Measurements from ENCODE around the gene PTGES3.

PTGES3 gene

GRCh38 chr12:56644654-56645053 lies 43.4 kb downstream of the PTGES3 start:
- Histone ChIP-seq H3K27ac (ENCODE audit: low read depth, low read length) (no peak overlapping the region), H2BK5ac (ENCODE audit: low read depth, low read length, poor library complexity) (no peak overlapping the region), H3K4ac (ENCODE audit: low read depth, low read length) (peak overlapping the region; percentile 99), H3K14ac (ENCODE audit: low read length) (no peak overlapping the region), H3K79me2 (ENCODE audit: control insufficient read depth, insufficient read depth, low read length, poor library complexity) (peaks cover 14% of the 10 kb centered on the region), H4K91ac (ENCODE audit: low read depth, low read length) (no peak overlapping the region), H3K9me3 (ENCODE audit: insufficient read depth, low read depth, low read length) (peaks cover 1% of the 10 kb centered on the region), H3K27me3 (ENCODE audit: insufficient read depth, low read length) (no peaks in the 10 kb centered on the region), H3K4me2 (ENCODE audit: low read length) (peak overlapping the region; percentile 98), H3K4me1 (ENCODE audit: control insufficient read depth in 1 of 2, insufficient read depth in 2 of 2, low read length in 2 of 2) (peaks cover 2 to 5% of the 10 kb centered on the region in 2 experiments), H3K36me3 (ENCODE audit: control insufficient read depth in 1 of 2, insufficient read depth in 2 of 2, low read length in 2 of 2) (peaks cover 28 to 36% of the 10 kb centered on the region in 2 experiments), H3K18ac (ENCODE audit: low read length) (no peak overlapping the region), H3K23ac (ENCODE audit: low read length) (no peak overlapping the region), H2BK120ac (ENCODE audit: insufficient read depth, low read length, poor library complexity) (no peak overlapping the region), H4K12ac (ENCODE audit: low read depth, low read length) (no peak overlapping the region), H2BK12ac (ENCODE audit: low read length) (no peak overlapping the region), H3K9ac (ENCODE audit: low read length) (peak overlapping the region; percentile 92), H4K8ac (ENCODE audit: low read depth, low read length) (no peak overlapping the region), H2AFZ (ENCODE audit: insufficient read depth, low read length, poor library complexity) (no peak overlapping the region), H3K79me1 (ENCODE audit: low read length) (peaks cover 8% of the 10 kb centered on the region), H2AK5ac (ENCODE audit: low read length) (no peak overlapping the region), H3K4me3 (ENCODE audit: low read depth, low read length) (peak overlapping the region; percentile 95)
- DNase-seq = no peak
- WGBS (ENCODE audit: extremely low coverage, insufficient coverage, insufficient read length) = no CpG with 5 or more reads among the region's 4 CpGs

GRCh38 chr12:56641219-56641618 lies 46.9 kb downstream of the PTGES3 start:
- no peak overlapping the region for H3K4me3 ChIP-seq (ENCODE audit: low read depth, low read length)
- no peak overlapping the region for H2AFZ ChIP-seq (ENCODE audit: insufficient read depth, low read length, poor library complexity)
- H3K23ac ChIP-seq (ENCODE audit: low read length) = no peak overlapping the region
- peaks cover 40 to 55% of the 10 kb centered on the region in 2 experiments for H3K36me3 ChIP-seq (ENCODE audit: control insufficient read depth in 1 of 2, insufficient read depth in 2 of 2, low read length in 2 of 2)
- H4K8ac ChIP-seq (ENCODE audit: low read depth, low read length) = no peak overlapping the region
- no peak overlapping the region for H2AK5ac ChIP-seq (ENCODE audit: low read length)
- H3K79me2 ChIP-seq (ENCODE audit: control insufficient read depth, insufficient read depth, low read length, poor library complexity) = peaks cover 16% of the 10 kb centered on the region
- no peak overlapping the region for H3K18ac ChIP-seq (ENCODE audit: low read length)
- H3K9ac ChIP-seq (ENCODE audit: low read length) = no peak overlapping the region
- H4K91ac ChIP-seq (ENCODE audit: low read depth, low read length) = no peak overlapping the region
- no peak overlapping the region for H3K14ac ChIP-seq (ENCODE audit: low read length)
- peaks cover 11% of the 10 kb centered on the region for H3K79me1 ChIP-seq (ENCODE audit: low read length)
- H3K27ac ChIP-seq (ENCODE audit: low read depth, low read length) = no peak overlapping the region
- H3K9me3 ChIP-seq (ENCODE audit: insufficient read depth, low read depth, low read length) = peaks cover 1% of the 10 kb centered on the region
- WGBS (ENCODE audit: extremely low coverage, insufficient coverage, insufficient read length) = no CpG with 5 or more reads among the region's 6 CpGs
- no peak overlapping the region for H3K4ac ChIP-seq (ENCODE audit: low read depth, low read length)
- H2BK12ac ChIP-seq (ENCODE audit: low read length) = no peak overlapping the region
- H4K12ac ChIP-seq (ENCODE audit: low read depth, low read length) = no peak overlapping the region
- peaks cover 0 to 5% of the 10 kb centered on the region in 2 experiments for H3K4me1 ChIP-seq (ENCODE audit: control insufficient read depth in 1 of 2, insufficient read depth in 2 of 2, low read length in 2 of 2)
- no peak overlapping the region for H2BK120ac ChIP-seq (ENCODE audit: insufficient read depth, low read length, poor library complexity)
- H2BK5ac ChIP-seq (ENCODE audit: low read depth, low read length, poor library complexity) = no peak overlapping the region
- H3K4me2 ChIP-seq (ENCODE audit: low read length) = no peak overlapping the region
- H3K27me3 ChIP-seq (ENCODE audit: insufficient read depth, low read length) = no peaks in the 10 kb centered on the region
- no peak for DNase-seq

- WGBS (ENCODE audit: extremely low coverage, insufficient coverage, insufficient read length) = no CpG with 5 or more reads among the region's 2 CpGs
- Histone ChIP-seq H3K36me3 (ENCODE audit: control insufficient read depth in 1 of 2, insufficient read depth in 2 of 2, low read length in 2 of 2) (peaks cover 37 to 44% of the 10 kb centered on the region in 2 experiments), H4K12ac (ENCODE audit: low read depth, low read length) (no peak overlapping the region), H3K14ac (ENCODE audit: low read length) (no peak overlapping the region), H2AFZ (ENCODE audit: insufficient read depth, low read length, poor library complexity) (no peak overlapping the region), H2AK5ac (ENCODE audit: low read length) (no peak overlapping the region), H4K8ac (ENCODE audit: low read depth, low read length) (no peak overlapping the region), H3K79me2 (ENCODE audit: control insufficient read depth, insufficient read depth, low read length, poor library complexity) (peaks cover 13% of the 10 kb centered on the region), H2BK5ac (ENCODE audit: low read depth, low read length, poor library complexity) (no peak overlapping the region), H3K4ac (ENCODE audit: low read depth, low read length) (no peak overlapping the region), H2BK120ac (ENCODE audit: insufficient read depth, low read length, poor library complexity) (no peak overlapping the region), H3K9ac (ENCODE audit: low read length) (no peak overlapping the region), H3K18ac (ENCODE audit: low read length) (no peak overlapping the region), H4K91ac (ENCODE audit: low read depth, low read length) (no peak overlapping the region), H3K79me1 (ENCODE audit: low read length) (peaks cover 23% of the 10 kb centered on the region), H3K23ac (ENCODE audit: low read length) (no peak overlapping the region), H3K27ac (ENCODE audit: low read depth, low read length) (peak overlapping the region; percentile 5), H3K9me3 (ENCODE audit: insufficient read depth, low read depth, low read length) (peaks cover 2% of the 10 kb centered on the region), H3K4me2 (ENCODE audit: low read length) (no peak overlapping the region), H3K4me1 (ENCODE audit: control insufficient read depth in 1 of 2, insufficient read depth in 2 of 2, low read length in 2 of 2) (peaks cover 5 to 13% of the 10 kb centered on the region in 2 experiments), H2BK12ac (ENCODE audit: low read length) (no peak overlapping the region), H3K27me3 (ENCODE audit: insufficient read depth, low read length) (no peaks in the 10 kb centered on the region), H3K4me3 (ENCODE audit: low read depth, low read length) (no peak overlapping the region)
- DNase-seq = no peak
Measured at GRCh38 chr12:56637621-56638020, 50.5 kb downstream of the PTGES3 start.

- H2BK120ac ChIP-seq (ENCODE audit: insufficient read depth, low read length, poor library complexity) = peak overlapping the region; percentile 21
- no peak overlapping the region for H2BK12ac ChIP-seq (ENCODE audit: low read length)
- peak; percentile 99 for DNase-seq
- no peak overlapping the region for H3K4ac ChIP-seq (ENCODE audit: low read depth, low read length)
- peak overlapping the region; percentile 65 for H2BK5ac ChIP-seq (ENCODE audit: low read depth, low read length, poor library complexity)
- H3K23ac ChIP-seq (ENCODE audit: low read length) = no peak overlapping the region
- H3K27me3 ChIP-seq (ENCODE audit: insufficient read depth, low read length) = no peaks in the 10 kb centered on the region
- peaks cover 6 to 20% of the 10 kb centered on the region in 2 experiments for H3K4me1 ChIP-seq (ENCODE audit: control insufficient read depth in 1 of 2, insufficient read depth in 2 of 2, low read length in 2 of 2)
- peaks cover 13% of the 10 kb centered on the region for H3K79me2 ChIP-seq (ENCODE audit: control insufficient read depth, insufficient read depth, low read length, poor library complexity)
- H3K4me3 ChIP-seq (ENCODE audit: low read depth, low read length) = peak overlapping the region; percentile 14
- H2AK5ac ChIP-seq (ENCODE audit: low read length) = peak overlapping the region; percentile 35
- H3K9ac ChIP-seq (ENCODE audit: low read length) = peak overlapping the region; percentile 62
- H3K27ac ChIP-seq (ENCODE audit: low read depth, low read length) = peak overlapping the region; percentile 81
- peak overlapping the region; percentile 4 for H3K14ac ChIP-seq (ENCODE audit: low read length)
- peak overlapping the region; percentile 19 for H4K12ac ChIP-seq (ENCODE audit: low read depth, low read length)
- peak overlapping the region; percentile 70 for H4K91ac ChIP-seq (ENCODE audit: low read depth, low read length)
- H2AFZ ChIP-seq (ENCODE audit: insufficient read depth, low read length, poor library complexity) = peak overlapping the region; percentile 11
- peaks cover 23% of the 10 kb centered on the region for H3K79me1 ChIP-seq (ENCODE audit: low read length)
- peaks cover 2% of the 10 kb centered on the region for H3K9me3 ChIP-seq (ENCODE audit: insufficient read depth, low read depth, low read length)
- H3K4me2 ChIP-seq (ENCODE audit: low read length) = peak overlapping the region; percentile 83
- peaks cover 30 to 37% of the 10 kb centered on the region in 2 experiments for H3K36me3 ChIP-seq (ENCODE audit: control insufficient read depth in 1 of 2, insufficient read depth in 2 of 2, low read length in 2 of 2)
- H3K18ac ChIP-seq (ENCODE audit: low read length) = peak overlapping the region; percentile 32
- WGBS (ENCODE audit: extremely low coverage, insufficient coverage, insufficient read length) = no CpG with 5 or more reads among the region's 12 CpGs
- H4K8ac ChIP-seq (ENCODE audit: low read depth, low read length) = peak overlapping the region; percentile 66
Measured at GRCh38 chr12:56636675-56637540, 51.2 kb downstream of the PTGES3 start.
